ENCODE measurements around the gene TRMT61B. TPM values are rescaled to one million over a fixed set of nuclear protein-coding genes. Genes with fewer than 3 reads are reported as not detected.

The TRMT61B gene
- total RNA-seq, 1 donor, result 12.5 TPM

DNA sequence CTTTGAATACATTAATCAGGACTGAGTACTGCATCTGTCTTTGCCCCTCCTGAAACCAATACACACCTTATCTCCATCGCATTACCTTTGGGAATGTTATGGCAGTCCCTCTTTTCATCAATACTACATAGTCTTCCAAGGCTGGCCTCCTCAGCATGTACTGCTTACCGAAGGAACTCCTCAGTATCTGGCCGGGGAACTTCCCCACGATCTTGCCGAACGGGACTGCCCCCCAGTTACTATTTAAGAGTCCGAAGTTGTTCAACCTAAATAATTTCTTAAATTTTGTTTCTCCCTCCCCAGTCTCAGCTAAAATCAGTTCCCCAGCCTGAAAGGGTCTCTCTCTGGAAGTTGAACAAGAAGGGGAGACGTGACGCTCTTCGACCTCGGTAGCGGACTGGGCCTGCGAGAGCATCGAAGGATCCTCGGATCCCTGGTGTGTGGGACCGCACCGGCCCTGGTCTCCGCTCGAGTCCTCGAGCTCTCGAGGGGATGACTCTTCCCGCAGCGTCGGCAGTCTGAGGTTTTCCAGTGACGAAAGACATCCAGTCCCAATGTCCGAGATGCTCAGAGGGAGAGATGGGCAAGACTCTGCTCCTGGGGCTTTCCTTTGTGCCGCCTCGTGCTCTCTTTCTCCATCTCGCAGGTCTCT, 489 bp downstream of the TRMT61B start:
- H3K4me3 ChIP-seq (ENCODE audit: low read depth, low read length), result peak overlapping the region; percentile 99
- TF ChIP-seq, protein P1, sequence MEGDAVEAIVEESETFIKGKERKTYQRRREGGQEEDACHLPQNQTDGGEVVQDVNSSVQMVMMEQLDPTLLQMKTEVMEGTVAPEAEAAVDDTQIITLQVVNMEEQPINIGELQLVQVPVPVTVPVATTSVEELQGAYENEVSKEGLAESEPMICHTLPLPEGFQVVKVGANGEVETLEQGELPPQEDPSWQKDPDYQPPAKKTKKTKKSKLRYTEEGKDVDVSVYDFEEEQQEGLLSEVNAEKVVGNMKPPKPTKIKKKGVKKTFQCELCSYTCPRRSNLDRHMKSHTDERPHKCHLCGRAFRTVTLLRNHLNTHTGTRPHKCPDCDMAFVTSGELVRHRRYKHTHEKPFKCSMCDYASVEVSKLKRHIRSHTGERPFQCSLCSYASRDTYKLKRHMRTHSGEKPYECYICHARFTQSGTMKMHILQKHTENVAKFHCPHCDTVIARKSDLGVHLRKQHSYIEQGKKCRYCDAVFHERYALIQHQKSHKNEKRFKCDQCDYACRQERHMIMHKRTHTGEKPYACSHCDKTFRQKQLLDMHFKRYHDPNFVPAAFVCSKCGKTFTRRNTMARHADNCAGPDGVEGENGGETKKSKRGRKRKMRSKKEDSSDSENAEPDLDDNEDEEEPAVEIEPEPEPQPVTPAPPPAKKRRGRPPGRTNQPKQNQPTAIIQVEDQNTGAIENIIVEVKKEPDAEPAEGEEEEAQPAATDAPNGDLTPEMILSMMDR (IDR thresholded peaks at IDR 0.05; ENCODE audit: insufficient read depth, low read depth, low read length), result no peak
- no peak for DNase-seq (ENCODE audit: low read depth)

DNA sequence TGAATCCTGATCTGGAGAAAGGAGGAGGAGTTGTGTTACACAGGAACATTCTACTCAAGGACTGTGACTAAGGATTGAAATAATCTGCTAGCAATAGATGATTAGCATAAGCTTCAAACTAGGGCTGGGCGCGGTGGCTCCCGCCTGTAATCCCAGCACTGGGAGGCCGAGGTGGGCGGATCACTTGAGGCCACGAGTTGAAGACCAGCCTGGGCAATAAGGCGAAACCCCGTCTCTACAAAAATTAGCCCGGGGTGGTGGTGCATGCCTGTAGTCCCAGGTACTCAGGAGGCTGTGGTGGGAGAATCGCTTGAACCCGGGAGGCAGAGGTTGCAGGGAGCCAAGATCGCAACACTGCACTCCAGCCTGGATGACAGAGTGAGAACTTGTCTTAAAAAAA, 1.5 kb downstream of the TRMT61B start:
- TF ChIP-seq, protein P1 (IDR thresholded peaks at IDR 0.05; ENCODE audit: insufficient read depth, low read depth, low read length), result no peak
- DNase-seq (ENCODE audit: low read depth), result no peak
- H3K4me3 ChIP-seq (ENCODE audit: low read depth, low read length), result peak overlapping the region; percentile 99

DNA sequence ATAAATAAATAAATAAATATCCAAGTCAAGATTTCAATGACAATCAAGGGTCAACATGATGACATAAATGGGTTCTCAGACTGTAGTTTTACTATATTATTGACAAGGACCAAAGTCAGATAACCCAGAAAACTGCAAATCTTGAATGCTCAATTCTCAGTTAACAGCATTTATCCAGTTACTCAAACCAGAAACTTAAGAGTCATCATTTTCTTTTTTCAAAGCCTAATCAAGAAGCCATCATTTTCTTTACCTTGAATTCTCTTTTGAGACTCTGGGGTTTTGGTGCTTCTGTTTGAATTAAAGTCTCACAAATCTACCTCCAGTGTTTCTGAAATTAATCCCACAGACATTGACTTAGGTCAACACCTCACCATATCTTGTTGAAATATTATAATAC, 14.1 kb downstream of the TRMT61B start:
- DNase-seq (ENCODE audit: low read depth), result no peak
- no peak overlapping the region for H3K4me3 ChIP-seq (ENCODE audit: low read depth, low read length)
- TF ChIP-seq, protein P1 (IDR thresholded peaks at IDR 0.05; ENCODE audit: insufficient read depth, low read depth, low read length), result no peak

DNA sequence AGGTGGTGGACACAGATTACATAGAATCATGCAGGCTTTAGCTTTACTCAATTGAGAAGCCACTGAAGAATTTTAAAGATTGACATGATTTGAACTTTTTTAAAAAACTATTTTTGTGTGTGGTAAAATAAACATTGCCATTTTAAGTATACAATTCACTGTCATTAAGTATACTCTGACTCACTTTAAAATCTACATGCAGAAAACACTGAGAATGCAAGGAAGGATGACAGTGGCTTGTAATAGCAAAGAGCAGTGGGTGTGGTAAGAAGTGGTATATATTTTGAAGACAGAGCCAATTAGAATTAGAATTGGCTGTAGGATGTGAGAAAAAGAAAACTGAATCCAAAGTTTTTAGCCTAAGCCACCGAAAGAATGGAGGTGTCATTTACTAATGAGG, 14.9 kb downstream of the TRMT61B start:
- no peak overlapping the region for H3K4me3 ChIP-seq (ENCODE audit: low read depth, low read length)
- TF ChIP-seq, protein P1 (IDR thresholded peaks at IDR 0.05; ENCODE audit: insufficient read depth, low read depth, low read length), result no peak
- DNase-seq (ENCODE audit: low read depth), result no peak

DNA sequence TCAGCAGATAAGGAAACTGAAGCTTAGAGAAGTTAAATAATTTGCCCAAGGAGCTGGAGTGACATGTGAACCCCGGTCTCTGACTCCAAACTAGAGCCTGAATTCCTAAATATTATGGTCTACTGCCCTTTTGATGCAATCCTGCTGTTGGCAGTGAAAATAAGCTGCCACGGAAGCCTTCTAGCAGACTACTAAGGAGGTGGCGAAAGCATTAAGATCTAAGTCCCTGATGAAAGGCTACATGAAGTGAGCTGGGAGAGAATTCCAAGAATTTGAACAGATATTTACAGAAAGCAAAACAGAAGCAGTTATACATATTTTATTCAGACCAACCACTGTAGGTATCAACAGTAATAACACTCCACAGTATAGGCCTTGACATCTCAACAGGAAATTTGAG, 28.1 kb downstream of the TRMT61B start:
- DNase-seq (ENCODE audit: low read depth), result peak; percentile 5
- TF ChIP-seq, protein P1 (IDR thresholded peaks at IDR 0.05; ENCODE audit: insufficient read depth, low read depth, low read length), result no peak
- H3K4me3 ChIP-seq (ENCODE audit: low read depth, low read length), result no peak overlapping the region

DNA sequence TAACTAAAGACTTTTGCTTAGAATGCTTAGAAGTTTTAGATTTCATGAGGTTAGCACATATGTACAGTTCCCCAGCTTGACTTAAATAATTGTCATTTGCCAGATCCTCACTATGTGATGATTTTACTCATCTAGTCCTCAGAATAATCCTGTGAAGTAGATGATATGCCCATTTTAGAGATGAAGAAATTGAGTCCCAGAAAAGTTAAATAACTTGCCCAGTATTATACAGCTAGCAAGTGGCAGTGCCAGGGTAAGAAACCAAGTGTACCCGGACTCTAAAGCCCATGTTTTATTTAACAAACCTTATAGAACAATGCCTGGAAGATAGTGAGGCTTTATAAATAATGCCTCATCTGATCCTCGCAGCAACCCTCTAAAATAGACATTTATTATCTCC, 31.1 kb downstream of the TRMT61B start:
- TF ChIP-seq, protein P1 (IDR thresholded peaks at IDR 0.05; ENCODE audit: insufficient read depth, low read depth, low read length), result no peak
- no peak for DNase-seq (ENCODE audit: low read depth)
- no peak overlapping the region for H3K4me3 ChIP-seq (ENCODE audit: low read depth, low read length)

DNA sequence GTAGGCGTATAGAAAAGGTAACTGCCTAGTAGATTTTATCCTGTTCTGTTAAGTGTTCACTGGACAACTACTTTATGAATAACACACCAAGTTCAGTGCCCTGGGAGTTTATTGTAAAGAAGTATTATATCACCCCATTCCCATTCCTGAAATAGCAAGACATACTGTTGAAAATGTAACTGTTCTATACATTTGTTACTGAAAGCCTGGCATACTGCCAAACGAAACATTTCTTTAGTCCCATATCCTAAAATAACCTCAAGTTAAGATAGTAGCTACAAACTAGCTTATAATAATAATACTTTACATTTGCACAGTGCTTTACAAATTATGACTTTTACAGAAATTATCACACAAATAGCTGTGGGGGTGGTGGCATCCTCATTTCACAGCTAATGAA, 34.3 kb downstream of the TRMT61B start:
- TF ChIP-seq, protein P1 (IDR thresholded peaks at IDR 0.05; ENCODE audit: insufficient read depth, low read depth, low read length), result no peak
- DNase-seq (ENCODE audit: low read depth), result peak; percentile 5
- H3K4me3 ChIP-seq (ENCODE audit: low read depth, low read length), result no peak overlapping the region

All from fibroblast of villous mesenchyme (primary cell).